CD4-positive, alpha-beta T cell (primary cell): ENCODE measurements around the gene CAPN15. TPM values are rescaled to one million over a fixed set of nuclear protein-coding genes. Genes with fewer than 3 reads are reported as not detected.
A peak's percentile ranks its signal among the peaks of the same experiment; 100 is the strongest.

Experiments
- ATAC-seq: fragments of 200-7000 bp; cut with Tn5 transposase; one replicate; pipeline ENCODE4 v1.10.0; 2022; ENCODE audit warnings: mild to moderate bottlenecking; ENCODE audit not compliant: poor library complexity
- CTCF ChIA-PET: fragments of 350-600 bp; sonication (Branson Sonifier 250); formaldehyde crosslinking; loops from one replicate; lab custom pipeline; 2021; ENCODE audit warnings: antibody characterized with exemption, inconsistent platforms; lab: Charles Lee
- POLR2A ChIA-PET: fragments of 350-600 bp; sonication (Branson Sonifier 250); formaldehyde crosslinking; loops from one replicate; lab custom pipeline; 2021; ENCODE audit warnings: antibody characterized with exemption, inconsistent platforms; lab: Charles Lee
- DNase-seq, 14 experiments: peaks; one replicate each; pipeline ENCODE4 v3.0.0-alpha.2; 2013 to 2020; ENCODE audit warnings: mixed read lengths in 2 of 14
- H3K27ac ChIP-seq, 2 donors: one replicate each; pipeline versions ENCODE4 v1.5.1 to v1.7.0; 2013; ENCODE audit warnings: low read length in 2 of 2, low read depth in 1 of 2, mild to moderate bottlenecking in 1 of 2
- H3K27me3 ChIP-seq, 2 experiments: 1 replicate in 1 of 2; 2 replicates in 1 of 2; pipeline versions ENCODE4 v1.6.1 to v1.7.0; 2013; ENCODE audit warnings: low read length in 2 of 2, control low read depth in 1 of 2, mild to moderate bottlenecking in 1 of 2, moderate library complexity in 1 of 2; ENCODE audit not compliant: insufficient read depth in 2 of 2, control insufficient read depth in 1 of 2
- H3K36me3 ChIP-seq: one replicate; pipeline ENCODE4 v1.6.1; 2013; ENCODE audit warnings: low read length, control low read depth; ENCODE audit not compliant: insufficient read depth
- H3K4me1 ChIP-seq: one replicate; pipeline ENCODE4 v1.6.1; 2013; ENCODE audit warnings: low read length, control low read depth; ENCODE audit not compliant: insufficient read depth
- H3K4me3 ChIP-seq: one replicate; pipeline ENCODE4 v1.5.1; 2013; ENCODE audit warnings: mild to moderate bottlenecking, low read length, moderate library complexity
- H3K9me3 ChIP-seq, 2 experiments: 1 replicate in 1 of 2; 2 replicates in 1 of 2; pipeline versions ENCODE4 v1.6.1 to v1.7.0; 2013; ENCODE audit warnings: low read length in 2 of 2, mild to moderate bottlenecking in 2 of 2, control low read depth in 1 of 2, moderate library complexity in 1 of 2; ENCODE audit not compliant: control insufficient read depth in 1 of 2, insufficient read depth in 1 of 2
- H3K27ac Mint-ChIP-seq: one replicate; pipeline ENCODE4 v1.8.0; 2020; ENCODE audit warnings: mixed read lengths
- H3K27me3 Mint-ChIP-seq: one replicate; pipeline ENCODE4 v1.8.0; 2021; ENCODE audit warnings: mixed read lengths
- H3K36me3 Mint-ChIP-seq: one replicate; pipeline ENCODE4 v1.8.0; 2021; ENCODE audit warnings: low read depth, mixed read lengths
- H3K4me1 Mint-ChIP-seq: one replicate; pipeline ENCODE4 v1.8.0; 2021; ENCODE audit warnings: low read depth, mixed read lengths
- H3K4me3 Mint-ChIP-seq: one replicate; pipeline ENCODE4 v1.8.0; 2020; ENCODE audit warnings: mild to moderate bottlenecking, mixed read lengths
- H3K9me3 Mint-ChIP-seq: one replicate; pipeline ENCODE4 v1.8.0; 2020; ENCODE audit warnings: mixed read lengths
- intact Hi-C, 2 experiments: fragments of 100-400 bp; cut with DNase I in 1 of 2; cut with micrococcal nuclease in 1 of 2; formaldehyde crosslinking; loops; one replicate each; pipeline versions ENCODE4 v1.15.1 to v1.9.0; 2023 to 2025; cut with DNase I, micrococcal nuclease
- total RNA-seq, 174 experiments: library from RNA in 2 of 174; stranded (reverse) in 2 of 174; gene quantifications; one replicate each; pipeline ENCODE4 v1.2.3 and lab custom pipeline; 2021 to 2026
- TF ChIP-seq, protein P1 (sequence below): fragments of 200-600 bp; IDR thresholded peaks from one replicate; pipeline ENCODE4 v1.8.0; 2022; ENCODE audit warnings: antibody characterized with exemption, mild to moderate bottlenecking

CAPN15 gene
- total RNA-seq, 2 experiments from 2014 or later = 35.5 to 36.9 TPM

DNA sequence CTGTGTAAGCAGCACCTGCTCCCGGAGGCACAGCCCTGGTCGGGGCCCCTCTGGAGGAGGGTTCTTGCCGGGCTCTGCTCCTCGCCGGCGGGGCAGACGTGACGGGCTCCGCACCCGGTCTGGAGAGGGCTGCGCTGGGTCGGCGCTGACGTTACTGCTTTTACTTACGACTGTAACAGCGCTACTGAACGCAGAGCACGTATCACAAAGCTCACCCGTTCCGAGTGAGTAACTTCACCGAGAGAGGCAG is 61.1 kb downstream of the CAPN15 start:
- intact Hi-C loops = loop anchor here (2.0 kb wide), 2 partner anchors 48 to 720 kb away; partner anchors contain the start of genes METTL26 (in 1 of the 2) and UBE2I (in 1 of the 2)
- TF ChIP-seq, protein P1, sequence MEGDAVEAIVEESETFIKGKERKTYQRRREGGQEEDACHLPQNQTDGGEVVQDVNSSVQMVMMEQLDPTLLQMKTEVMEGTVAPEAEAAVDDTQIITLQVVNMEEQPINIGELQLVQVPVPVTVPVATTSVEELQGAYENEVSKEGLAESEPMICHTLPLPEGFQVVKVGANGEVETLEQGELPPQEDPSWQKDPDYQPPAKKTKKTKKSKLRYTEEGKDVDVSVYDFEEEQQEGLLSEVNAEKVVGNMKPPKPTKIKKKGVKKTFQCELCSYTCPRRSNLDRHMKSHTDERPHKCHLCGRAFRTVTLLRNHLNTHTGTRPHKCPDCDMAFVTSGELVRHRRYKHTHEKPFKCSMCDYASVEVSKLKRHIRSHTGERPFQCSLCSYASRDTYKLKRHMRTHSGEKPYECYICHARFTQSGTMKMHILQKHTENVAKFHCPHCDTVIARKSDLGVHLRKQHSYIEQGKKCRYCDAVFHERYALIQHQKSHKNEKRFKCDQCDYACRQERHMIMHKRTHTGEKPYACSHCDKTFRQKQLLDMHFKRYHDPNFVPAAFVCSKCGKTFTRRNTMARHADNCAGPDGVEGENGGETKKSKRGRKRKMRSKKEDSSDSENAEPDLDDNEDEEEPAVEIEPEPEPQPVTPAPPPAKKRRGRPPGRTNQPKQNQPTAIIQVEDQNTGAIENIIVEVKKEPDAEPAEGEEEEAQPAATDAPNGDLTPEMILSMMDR = no peak
- H3K4me1 ChIP-seq = peaks cover 39% of the 10 kb centered on the region
- no peaks in the 10 kb centered on the region for H3K27me3 ChIP-seq
- Mint-ChIP-seq H3K36me3 (peaks cover 17% of the 10 kb centered on the region), H3K27me3 (no peaks in the 10 kb centered on the region), H3K4me1 (peaks cover 13% of the 10 kb centered on the region), H3K9me3 (no peaks in the 10 kb centered on the region), H3K27ac (peak overlapping the region; percentile 95), H3K4me3 (peak overlapping the region; percentile 99)
- peak in 13 of 14 experiments; percentile 38 to 87 (median 60) for DNase-seq
- no peaks in the 10 kb centered on the region for H3K9me3 ChIP-seq
- POLR2A ChIA-PET = interaction anchor here (0.8 to 2.7 kb wide), 8 partner anchors 10 to 200 kb away, joined by 3 to 18 read pairs (median 4); partner anchors contain the start of genes CAPN15, CHTF18, DECR2 and METTL26
- H3K36me3 ChIP-seq = peaks cover 2% of the 10 kb centered on the region
- peak; percentile 37 for ATAC-seq
- H3K27ac ChIP-seq = peak overlapping the region; percentile 84 to 85
- H3K4me3 ChIP-seq = peak overlapping the region; percentile 80
- CTCF ChIA-PET = interaction anchor here (1.0 to 1.6 kb wide), 3 partner anchors 9 to 152 kb away, joined by 3 to 8 read pairs (median 3); partner anchors contain the start of genes CIAO3 and METTL26

DNA sequence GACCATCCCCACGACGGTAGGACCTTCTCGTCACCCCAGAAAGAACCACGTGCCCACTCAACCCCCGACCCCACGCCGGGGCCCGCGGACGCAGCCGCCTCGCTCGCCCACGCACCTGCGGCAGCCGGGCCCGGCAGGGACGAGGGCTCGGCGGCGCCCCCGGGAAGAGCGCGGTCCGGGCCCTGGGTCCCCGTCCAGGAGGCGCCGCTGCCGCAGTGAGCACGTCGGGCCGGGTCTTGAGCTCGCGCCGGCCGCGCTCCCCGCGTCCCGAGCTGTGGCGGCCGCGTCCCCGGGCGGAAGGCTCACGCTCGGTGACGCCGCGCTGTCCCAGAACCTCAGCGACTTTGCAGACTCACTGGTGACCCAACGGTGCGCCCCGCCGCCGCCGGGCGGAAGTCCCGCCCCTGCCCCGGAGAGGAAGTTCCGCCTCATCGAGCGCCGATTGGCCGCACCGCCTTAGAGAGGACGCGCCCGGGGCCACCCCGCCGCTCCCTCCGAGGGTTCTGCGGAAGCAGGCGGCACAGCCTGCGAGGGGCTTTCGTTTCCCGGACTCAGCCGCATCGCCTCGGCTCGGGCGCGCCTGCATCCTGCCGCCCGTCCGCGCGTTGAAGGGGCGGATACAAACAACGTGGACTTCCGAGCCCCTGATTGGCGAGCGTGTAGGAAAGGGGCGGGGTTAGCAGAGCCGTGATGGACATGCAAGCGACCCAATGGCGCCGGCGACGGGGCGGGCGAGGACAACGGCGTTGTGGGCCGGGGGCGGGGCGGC is 61.6 kb downstream of the CAPN15 start:
- Histone ChIP-seq H3K27me3 (no peaks in the 10 kb centered on the region), H3K27ac (peak overlapping the region; percentile 84 to 88), H3K4me3 (peak overlapping the region; percentile 80), H3K36me3 (peaks cover 2% of the 10 kb centered on the region), H3K9me3 (no peaks in the 10 kb centered on the region), H3K4me1 (peaks cover 42% of the 10 kb centered on the region)
- peak; percentile 69 for ATAC-seq
- intact Hi-C loops = loop anchor here (1.0 to 2.0 kb wide), 5 partner anchors 19 to 720 kb away; partner anchors contain the start of genes METTL26 (in 2 of the 2), CAPN15 (in 1 of the 2) and UBE2I (in 1 of the 2)
- peak in 13 of 14 experiments; percentile 96 to 99 (median 98) for DNase-seq
- peak overlapping the region; percentile 99 for H3K4me3 Mint-ChIP-seq
- TF ChIP-seq, protein P1 = no peak
- no peaks in the 10 kb centered on the region for H3K27me3 Mint-ChIP-seq
- H3K4me1 Mint-ChIP-seq = peaks cover 16% of the 10 kb centered on the region
- POLR2A ChIA-PET = interaction anchor here (0.8 to 2.7 kb wide), 8 partner anchors 9 to 199 kb away, joined by 3 to 18 read pairs (median 4); partner anchors contain the start of genes CAPN15, CHTF18, DECR2 and METTL26
- CTCF ChIA-PET = interaction anchor here (1.0 to 1.6 kb wide), 3 partner anchors 10 to 152 kb away, joined by 3 to 8 read pairs (median 3); partner anchors contain the start of genes CIAO3 and METTL26
- H3K36me3 Mint-ChIP-seq = peaks cover 17% of the 10 kb centered on the region
- H3K27ac Mint-ChIP-seq = peak overlapping the region; percentile 95
- H3K9me3 Mint-ChIP-seq = no peaks in the 10 kb centered on the region

DNA sequence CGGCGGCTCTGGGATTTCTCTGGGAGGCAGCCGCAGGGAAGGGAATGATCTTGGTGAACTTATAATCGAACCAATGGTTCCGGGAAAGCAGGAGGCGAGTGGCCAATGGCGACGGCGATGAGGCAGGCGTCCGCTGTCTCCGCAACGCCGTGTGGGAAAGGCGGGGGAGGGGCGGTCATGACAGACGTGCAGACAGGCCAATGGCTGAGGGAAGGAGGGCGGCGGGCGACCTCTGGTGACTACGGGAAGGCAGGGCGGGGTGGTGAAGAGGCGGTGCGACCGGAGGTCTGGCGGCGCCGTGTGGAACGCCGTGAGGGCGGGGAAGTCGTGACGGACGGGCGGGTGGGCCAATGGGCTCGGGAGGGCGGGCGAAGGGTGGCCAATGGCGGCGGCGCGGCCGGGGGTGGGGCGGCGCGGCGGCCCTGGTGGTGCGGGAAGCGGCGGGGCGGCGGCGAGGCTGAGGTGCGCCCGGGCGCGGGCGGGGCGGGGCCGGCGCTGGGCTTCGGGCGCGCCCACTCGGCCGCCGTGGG is 62.2 kb downstream of the CAPN15 start, which contains the start of gene RAB40C:
TSS of gene RAB40C (plus strand) at position 409 of the 530 bp plus-strand sequence. CDS start 226 bp downstream, outside the sequence.
- H3K4me1 ChIP-seq = peaks cover 42% of the 10 kb centered on the region

More for the DNA sequence above, 62.2 kb downstream of the CAPN15 start, which contains the start of gene RAB40C:
- no peaks in the 10 kb centered on the region for H3K9me3 Mint-ChIP-seq
- DNase-seq (peak; percentile 98 to 100 (median 99)), ATAC-seq (peak; percentile 80)
- Histone ChIP-seq H3K36me3 (peaks cover 2% of the 10 kb centered on the region), H3K9me3 (no peaks in the 10 kb centered on the region), H3K4me3 (peak within 1 kb of the TSS; percentile 80), H3K27me3 (no peaks in the 10 kb centered on the region), H3K27ac (peak within 1 kb of the TSS; percentile 84 to 88)
- H3K27me3 Mint-ChIP-seq = no peaks in the 10 kb centered on the region
- ChIA-PET POLR2A (interaction anchor here (1.0 to 1.3 kb wide), 5 partner anchors 13 to 62 kb away, joined by 3 to 11 read pairs (median 6); partner anchors contain the start of genes CAPN15 and METTL26), CTCF (no interaction called here)
- peaks cover 17% of the 10 kb centered on the region for H3K36me3 Mint-ChIP-seq
- TF ChIP-seq, protein P1 = no peak
- H3K27ac Mint-ChIP-seq = peak within 1 kb of the TSS; percentile 95
- peak within 1 kb of the TSS; percentile 98 for H3K4me3 Mint-ChIP-seq
- intact Hi-C loops = loop anchor here (1.0 to 5.0 kb wide), 7 partner anchors 19 to 719 kb away; partner anchors contain the start of genes METTL26 (in 2 of the 2), CAPN15 (in 1 of the 2), PIGQ (in 1 of the 2) and UBE2I (in 1 of the 2)
- H3K4me1 Mint-ChIP-seq = peaks cover 16% of the 10 kb centered on the region
